Astrocyte of the spinal cord (primary cell): ENCODE data around the gene SPACA6.
"Not testable (repeated sequence)": the region's sequence is repeated elsewhere in the genome, so short reads cannot be mapped to it uniquely, and the experiment has no call there.

Experiments
- DNase-seq: peaks from one replicate; pipeline ENCODE4 v3.0.0; 2011; ENCODE audit warnings: low read depth, low spot score
- H3K4me3 ChIP-seq: 2 replicates; pipeline ENCODE4 v1.5.1; 2011; ENCODE audit warnings: low read depth, mild to moderate bottlenecking, low read length, moderate library complexity
- CTCF ChIP-seq: IDR thresholded peaks from 2 replicates; pipeline ENCODE4 v1.5.1; 2012; ENCODE audit warnings: low read depth, mild to moderate bottlenecking, low read length, inconsistent platforms
- in situ Hi-C: cut with HindIII; loops from 2 replicates; pipeline ENCODE4 v1.10.0; 2017; ENCODE audit warnings: low sequenced_read_pairs

SPACA6 gene

GRCh38 chr19:51727349-51727880 lies 34.3 kb downstream of the SPACA6 start:
- no peak overlapping the region for H3K4me3 ChIP-seq
- peak; percentile 28 for DNase-seq
- TF ChIP-seq CTCF, result no peak
- in situ Hi-C loops, result no loop called here

- no peak for DNase-seq
- in situ Hi-C loops, result no loop called here
- H3K4me3 ChIP-seq, result no peak overlapping the region
- no peak for TF ChIP-seq CTCF
Observed at GRCh38 chr19:51729781-51730180, 36.7 kb downstream of the SPACA6 start.

- H3K4me3 ChIP-seq, result no peak overlapping the region
- in situ Hi-C loops, result no loop called here
- TF ChIP-seq CTCF, result no peak
- no peak for DNase-seq
Observed at GRCh38 chr19:51733742-51734522, 40.8 kb downstream of the SPACA6 start.

GRCh38 chr19:51735759-51736449 lies 42.8 kb downstream of the SPACA6 start:
- in situ Hi-C loops, result no loop called here
- DNase-seq, result peak; percentile 60

GRCh38 chr19:51737389-51737788 lies 44.3 kb downstream of the SPACA6 start:
- TF ChIP-seq CTCF, result no peak
- in situ Hi-C loops, result no loop called here
- DNase-seq, result no peak
- H3K4me3 ChIP-seq, result no peak overlapping the region

More at GRCh38 chr19:51735759-51736449, 42.8 kb downstream of the SPACA6 start:
- TF ChIP-seq CTCF, result no peak
- H3K4me3 ChIP-seq, result no peak overlapping the region

GRCh38 chr19:51737924-51738323 lies 44.8 kb downstream of the SPACA6 start:
- no peak overlapping the region for H3K4me3 ChIP-seq
- no peak for TF ChIP-seq CTCF
- in situ Hi-C loops, result no loop called here

GRCh38 chr19:51738523-51738922 lies 45.4 kb downstream of the SPACA6 start:
- H3K4me3 ChIP-seq, in situ Hi-C loops, DNase-seq: not testable (repeated sequence)

More at GRCh38 chr19:51737924-51738323, 44.8 kb downstream of the SPACA6 start:
- no peak for DNase-seq
